HG02642 (cell line): ENCODE results near the gene FOXC1.

Source experiments
- ATAC-seq: cut with Tn5 transposase; IDR thresholded peaks from one replicate; pipeline ENCODE4 v1.9.1; 2021; ENCODE audit warnings: mild to moderate bottlenecking; ENCODE audit not compliant: unreplicated experiment, poor library complexity

The FOXC1 gene

GRCh38 chr6:1609648-1610496 is at the start of gene FOXC1:
TSS of gene FOXC1 (plus strand) at chr6:1609915. CDS start at chr6:1610446, 531 bp downstream.
- ATAC-seq, result peak; percentile 54

DNA sequence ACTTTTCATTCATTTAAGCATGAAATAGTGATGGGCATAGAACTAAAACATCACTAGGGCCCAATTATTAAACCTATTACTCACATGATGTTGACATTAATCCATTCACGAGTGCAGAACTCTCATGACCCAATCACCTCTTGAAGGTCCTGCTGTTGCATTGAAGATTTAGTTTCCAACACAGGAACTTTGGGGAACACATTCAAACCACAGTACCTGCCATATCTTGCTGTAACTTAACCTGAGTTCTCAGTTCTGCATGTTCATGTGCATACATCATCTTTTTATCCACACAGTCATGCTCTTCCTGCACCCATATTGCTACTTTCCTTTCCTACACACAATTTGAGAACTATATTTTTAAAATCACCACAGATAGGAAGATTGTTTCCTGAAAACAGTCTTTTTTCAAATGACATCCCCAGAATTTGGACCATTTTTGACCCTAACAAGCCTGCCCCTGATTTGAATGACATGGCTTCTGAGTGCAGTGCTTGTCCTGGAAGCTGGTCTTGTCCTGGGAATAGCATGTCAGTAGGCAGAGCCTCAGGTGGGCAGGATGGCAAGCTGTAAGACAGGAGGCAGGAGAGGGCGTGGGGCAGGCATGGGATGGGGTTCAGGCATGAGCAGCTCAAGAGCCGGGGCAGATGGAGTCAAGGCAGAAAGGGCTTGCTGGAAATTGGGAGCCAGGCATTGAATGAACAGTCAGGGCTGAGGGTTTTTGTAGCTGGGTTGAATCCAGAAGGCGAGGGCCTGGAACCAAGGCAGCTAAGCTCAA is 49.2 kb upstream of the FOXC1 start:
- ATAC-seq, result no peak

DNA sequence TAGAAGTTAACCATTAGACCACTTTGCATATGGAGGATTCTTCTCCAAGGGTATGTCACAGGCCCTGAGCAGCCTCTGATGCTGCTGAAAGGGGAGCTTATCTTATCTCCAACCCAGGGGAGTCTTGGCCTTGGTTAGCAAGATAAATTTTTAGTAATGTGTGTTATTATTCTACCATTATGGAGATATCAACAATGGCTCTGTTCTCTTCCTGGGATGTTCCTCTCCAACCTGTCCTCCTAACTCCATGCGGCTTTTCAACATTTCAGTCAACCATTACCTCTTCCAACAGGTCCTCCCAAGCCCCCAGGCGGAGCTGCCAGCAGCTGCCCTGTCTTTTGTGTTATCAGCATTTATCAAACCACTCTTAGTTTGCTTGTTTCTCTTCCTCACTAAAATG is 48.4 kb upstream of the FOXC1 start:
- ATAC-seq, result no peak

GRCh38 chr6:1562171-1562955 is 47.4 kb upstream of the FOXC1 start:
- ATAC-seq, result no peak

- no peak for ATAC-seq
Observed at GRCh38 chr6:1569377-1569776, 40.3 kb upstream of the FOXC1 start.

DNA sequence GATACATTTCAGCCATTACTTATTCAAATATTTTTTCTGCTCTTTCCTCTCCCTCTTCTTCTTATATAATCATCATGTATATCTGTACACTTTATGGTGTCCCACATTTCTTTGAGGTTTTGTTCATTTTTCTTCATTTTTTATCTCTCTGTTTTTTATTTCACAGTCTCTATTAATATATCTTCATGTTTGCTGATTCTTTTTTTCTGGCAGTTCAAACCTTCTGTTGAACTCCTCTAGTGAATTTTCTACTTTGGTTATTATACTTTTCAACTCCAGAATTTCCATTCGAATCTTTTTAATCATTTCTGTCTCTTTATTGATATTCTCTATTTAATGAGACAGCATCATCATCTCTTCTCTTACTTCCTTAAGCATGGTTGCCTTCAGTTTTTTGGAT is 38.9 kb upstream of the FOXC1 start:
- ATAC-seq, result no peak

DNA sequence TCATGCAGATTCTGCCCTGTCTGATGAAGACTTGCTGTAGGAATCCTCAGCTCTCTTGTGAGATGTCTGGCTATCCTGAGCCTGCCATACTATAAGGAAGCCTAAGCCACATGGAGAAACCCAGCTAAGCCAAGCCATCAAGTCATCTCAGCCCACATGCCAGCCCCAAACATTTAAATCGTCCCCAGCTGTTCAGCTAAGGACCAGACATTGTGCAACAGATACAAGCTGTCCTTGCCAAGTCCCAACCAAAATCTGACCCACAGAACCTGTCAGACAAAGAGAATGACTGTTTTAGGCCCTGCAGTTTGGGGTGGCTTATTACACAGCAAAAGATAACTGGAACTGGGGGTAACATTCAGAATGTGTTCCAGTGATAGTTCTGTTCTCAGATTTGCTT is 36.8 kb upstream of the FOXC1 start:
- ATAC-seq, result no peak

GRCh38 chr6:1574083-1574761 is 35.5 kb upstream of the FOXC1 start:
- no peak for ATAC-seq

- ATAC-seq, result no peak
Observed at GRCh38 chr6:1574890-1575209, 34.9 kb upstream of the FOXC1 start.

DNA sequence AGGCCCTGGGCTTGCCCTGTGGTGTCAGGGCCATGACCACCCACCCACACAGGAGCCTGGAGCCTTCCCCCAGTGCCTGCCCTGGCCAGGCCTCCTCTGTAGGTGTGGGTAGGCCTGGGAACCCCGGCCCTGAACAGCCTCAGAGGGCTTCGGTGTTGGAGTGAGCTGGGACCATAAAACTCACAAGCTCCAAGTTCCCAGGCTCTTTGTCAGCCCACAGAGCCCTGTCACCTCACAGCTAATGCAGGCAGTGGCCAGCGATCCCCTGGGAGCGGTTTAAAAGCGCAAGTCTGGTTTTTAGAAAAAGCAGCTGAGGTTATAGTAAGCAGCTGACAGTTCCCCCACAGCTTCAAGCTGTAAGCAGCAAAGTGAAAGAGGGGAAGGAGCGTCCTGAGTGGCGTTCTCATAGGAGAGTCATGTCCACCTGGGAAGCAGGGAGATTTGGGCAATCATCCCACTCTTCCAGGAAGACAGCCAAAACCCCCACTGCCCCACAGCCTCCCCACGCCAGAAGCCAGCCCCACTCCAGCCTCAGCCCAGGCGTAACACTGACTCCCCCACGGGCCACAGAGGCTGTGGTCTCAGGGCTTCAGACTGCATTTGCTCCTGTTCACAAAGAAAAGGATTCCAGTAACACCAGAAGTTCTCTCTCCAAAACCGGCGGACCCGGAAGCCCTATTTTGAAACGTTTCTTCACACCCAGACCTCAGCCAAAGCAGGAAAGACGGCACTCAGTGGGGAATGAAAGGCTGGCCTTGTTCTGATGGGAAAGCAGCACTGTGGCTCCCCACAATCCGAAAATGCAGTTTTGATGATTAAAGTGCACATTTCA is 34.3 kb upstream of the FOXC1 start:
- no peak for ATAC-seq

DNA sequence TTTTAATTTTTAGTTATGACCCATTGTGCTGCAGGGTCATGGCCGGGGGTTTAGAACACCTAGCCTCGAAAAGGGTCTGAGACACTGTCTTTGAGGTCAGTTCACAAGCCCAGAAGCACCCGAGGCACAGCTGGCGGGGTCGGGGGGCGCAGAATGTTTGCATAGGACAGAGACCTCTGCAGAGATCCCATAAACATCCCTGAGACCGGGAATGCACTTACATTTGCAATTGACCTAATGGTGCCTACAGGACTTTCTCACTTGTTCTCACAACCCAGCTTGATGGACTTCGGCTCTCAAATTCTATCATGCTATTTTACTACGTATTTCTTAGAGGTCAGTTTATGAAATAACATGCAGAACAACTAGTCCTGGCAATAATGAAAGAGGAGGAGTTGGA is 33.5 kb upstream of the FOXC1 start:
- ATAC-seq, result no peak

DNA sequence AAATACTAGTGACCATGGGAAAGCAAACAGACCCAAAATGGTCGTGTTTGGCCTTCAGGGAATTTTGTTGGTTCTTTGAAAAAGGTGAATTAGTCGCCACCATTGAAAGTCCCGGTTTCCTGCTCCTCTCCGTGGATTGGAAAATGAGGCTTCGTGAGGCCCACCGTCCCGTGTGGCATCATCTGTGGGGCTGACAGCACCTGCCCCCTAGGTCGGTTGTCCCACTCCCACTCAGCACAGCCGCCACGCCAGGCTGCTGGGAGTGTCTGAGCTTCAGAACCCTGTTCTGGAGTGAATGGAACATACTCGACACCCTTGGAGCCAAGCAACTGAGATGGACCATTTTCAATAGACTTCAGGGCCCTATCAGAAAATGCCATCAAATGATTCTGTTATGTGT is 33.0 kb upstream of the FOXC1 start:
- ATAC-seq, result no peak

GRCh38 chr6:1577146-1577680 is 32.5 kb upstream of the FOXC1 start:
- no peak for ATAC-seq

GRCh38 chr6:1577896-1578745 is 31.6 kb upstream of the FOXC1 start:
- ATAC-seq, result no peak

- no peak for ATAC-seq
Observed at GRCh38 chr6:1579096-1579495, 30.6 kb upstream of the FOXC1 start.

DNA sequence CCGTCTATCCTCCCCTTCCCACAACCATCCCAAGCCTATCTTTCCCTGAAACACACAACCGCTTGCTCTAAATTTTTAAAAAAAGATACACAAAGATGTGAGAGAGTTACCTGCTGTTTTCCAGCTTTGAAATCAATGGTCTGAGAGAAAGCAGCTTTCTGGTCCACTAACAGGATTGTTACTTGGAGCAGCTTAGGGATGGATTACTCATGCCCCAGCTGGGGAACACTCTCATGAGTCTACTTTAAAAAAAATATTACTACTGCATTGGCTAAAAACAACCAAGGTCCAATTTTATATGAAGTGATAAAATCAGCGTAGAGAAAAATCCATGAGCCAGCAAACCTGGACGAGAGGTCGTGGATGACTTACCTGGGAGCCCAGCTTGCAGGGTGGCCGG is 29.6 kb upstream of the FOXC1 start:
- no peak for ATAC-seq

DNA sequence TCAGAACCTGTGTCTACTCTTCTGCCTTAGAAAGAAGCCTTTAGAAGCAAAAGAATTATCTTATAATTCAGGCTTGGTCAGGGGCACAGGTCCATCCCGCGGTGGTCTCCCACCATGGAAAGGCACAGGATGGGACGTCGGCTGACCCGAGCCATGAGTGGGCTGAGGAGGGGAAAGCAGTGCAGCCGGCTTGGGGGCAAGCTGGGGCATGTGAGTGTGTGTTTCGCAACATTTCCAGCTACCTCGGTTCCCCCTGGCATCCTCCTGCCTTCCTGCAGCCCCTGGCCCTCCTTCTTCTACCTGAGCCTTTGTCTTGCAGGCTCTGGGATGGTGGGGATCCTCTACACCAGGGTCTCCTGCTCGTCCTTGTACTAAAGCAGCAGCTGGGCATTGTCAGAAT is 29.1 kb upstream of the FOXC1 start:
- ATAC-seq, result no peak
